K562 (cell line): Measurements from ENCODE around the gene POGLUT2. TPM values are rescaled to one million over a fixed set of nuclear protein-coding genes. Genes with fewer than 3 reads are reported as not detected.

Experiments used
- ATAC-seq: fragments of 200-7000 bp; cut with Tn5 transposase; 3 replicates; pipeline ENCODE4 v1.9.1; 2020; ENCODE audit warnings: moderate library complexity
- BruUV-seq: library from RNA; stranded (reverse); fragments of 400-500 nt; replicated peaks from 2 replicates; lab custom pipeline; 2021; lab: Mats Ljungman, UMichigan
- CTCF ChIA-PET: fragments of 300-600 bp; formaldehyde crosslinking; extraction: SDS; loops from one replicate; lab custom pipeline; 2021; ENCODE audit warnings: low intra/inter-chr PET ratio; lab: Yijun Ruan, JAX
- POLR2A ChIA-PET: fragments of 300-600, 350-650 bp; sonication (Branson Sonifier 250); formaldehyde crosslinking; extraction: SDS; loops from one replicate; lab custom pipeline; 2021; ENCODE audit warnings: antibody characterized with exemption, inconsistent platforms; lab: Yijun Ruan, JAX
- DNase-seq, 4 experiments: peaks; one replicate each; pipeline versions ENCODE4 v3.0.0 to v3.0.0-alpha.2; 2011 to 2018; ENCODE audit warnings: low spot score in 3 of 4, mixed read lengths in 3 of 4; ENCODE audit errors: extremely low read depth in 1 of 4
- FAIRE-seq: peaks from 2 replicates; lab custom pipeline; 2011; peaks lifted over from hg19 to GRCh38; lab: Jason Lieb, UNC
- H2AFZ ChIP-seq: 2 replicates; pipeline ENCODE4 v1.6.0; 2011; ENCODE audit warnings: low read depth, low read length, control low read depth, inconsistent platforms
- H3K27ac ChIP-seq: fragments of 200-600 bp; 3 replicates; pipeline ENCODE4 v1.8.0; 2011; ENCODE audit warnings: low read depth, mild to moderate bottlenecking, control low read depth, inconsistent platforms, low read length, moderate library complexity, mixed read lengths; ENCODE audit errors: extremely low read depth
- H3K27me3 ChIP-seq, 2 experiments: fragments of 300-600 bp in 1 of 2; 2 replicates in 1 of 2; 3 replicates in 1 of 2; pipeline versions ENCODE4 v1.6.0 to v1.8.0; 2011; ENCODE audit warnings: inconsistent platforms in 2 of 2, low read length in 2 of 2, mild to moderate bottlenecking in 1 of 2, mixed read lengths in 1 of 2, moderate library complexity in 1 of 2; ENCODE audit not compliant: control insufficient read depth in 2 of 2, insufficient read depth in 2 of 2
- H3K36me3 ChIP-seq: fragments of 300-600 bp; 3 replicates; pipeline ENCODE4 v1.8.0; 2011; ENCODE audit warnings: mild to moderate bottlenecking, low read length, inconsistent platforms; ENCODE audit not compliant: control insufficient read depth, insufficient read depth
- H3K4me1 ChIP-seq, 2 experiments: fragments of 200-600 bp in 1 of 2; replicated peaks in 1 of 2; 2 replicates in 1 of 2; 3 replicates in 1 of 2; pipeline versions ENCODE4 v1.5.1 to v1.8.0; 2011; ENCODE audit warnings: inconsistent platforms in 2 of 2, low read length in 2 of 2, mild to moderate bottlenecking in 1 of 2, mixed read lengths in 1 of 2, moderate library complexity in 1 of 2; ENCODE audit not compliant: control insufficient read depth in 2 of 2, insufficient read depth in 2 of 2
- H3K4me2 ChIP-seq: 2 replicates; pipeline ENCODE4 v1.6.1; 2011; ENCODE audit warnings: low read length, control low read depth, inconsistent platforms, mixed read lengths; ENCODE audit not compliant: insufficient read depth
- H3K4me3 ChIP-seq: fragments of 200-600 bp; sonication (generic), shearing (Covaris generic); 2 replicates; pipeline ENCODE4 v1.5.1; 2016; ENCODE audit warnings: control low read depth, inconsistent platforms
- H3K79me2 ChIP-seq: fragments of 200-600 bp; 3 replicates; pipeline ENCODE4 v1.8.0; 2011; ENCODE audit warnings: low read length, inconsistent platforms; ENCODE audit not compliant: control insufficient read depth, insufficient read depth
- H3K9ac ChIP-seq, 2 experiments: 2 replicates each; pipeline versions ENCODE4 v1.6.0 to v1.6.1; 2011; ENCODE audit warnings: low read depth in 2 of 2, low read length in 2 of 2, control low read depth in 1 of 2, inconsistent platforms in 1 of 2, mild to moderate bottlenecking in 1 of 2, mixed read lengths in 1 of 2; ENCODE audit not compliant: insufficient read depth in 1 of 2
- H3K9me1 ChIP-seq: one replicate; pipeline ENCODE4 v1.6.0; 2011; ENCODE audit warnings: inconsistent platforms, mild to moderate bottlenecking, low read length, moderate library complexity; ENCODE audit not compliant: control insufficient read depth, insufficient read depth
- H3K9me3 ChIP-seq: replicated peaks from 2 replicates; pipeline ENCODE4 v1.5.1; 2011; ENCODE audit warnings: low read depth, low read length, inconsistent platforms; ENCODE audit not compliant: control insufficient read depth, insufficient read depth
- H4K20me1 ChIP-seq: replicated peaks from 2 replicates; pipeline ENCODE4 v1.6.1; 2011; ENCODE audit warnings: low read length, inconsistent platforms, mixed read lengths; ENCODE audit not compliant: control insufficient read depth, insufficient read depth
- BDP1 ChIP-seq: IDR thresholded peaks from 3 replicates; pipeline ENCODE4 v1.6.1; 2011; ENCODE audit not compliant: insufficient read length, insufficient read depth
- KDM4B ChIP-seq, 2 experiments: fragments of 450-650 bp in 1 of 2; sonication (generic) in 1 of 2; IDR thresholded peaks; 2 replicates each; pipeline ENCODE4 v1.6.1; 2016 to 2017; ENCODE audit warnings: borderline replicate concordance in 2 of 2, antibody characterized with exemption in 1 of 2, low read depth in 1 of 2, mild to moderate bottlenecking in 1 of 2
- MAX ChIP-seq: sonication (generic); formaldehyde crosslinking; IDR thresholded peaks from 2 replicates; pipeline ENCODE4 v1.9.0; 2022; ENCODE audit warnings: mild to moderate bottlenecking, missing genetic modification reagents
- NEUROD1 ChIP-seq: fragments of 150-350 bp; IDR thresholded peaks from 2 replicates; pipeline ENCODE4 v1.6.1; 2014; ENCODE audit warnings: borderline replicate concordance, low read length, low read depth; ENCODE audit not compliant: partially characterized antibody
- NFATC3 ChIP-seq: fragments of 450-650 bp; IDR thresholded peaks from 2 replicates; pipeline ENCODE4 v1.6.1; 2017; ENCODE audit warnings: mild to moderate bottlenecking
- POU5F1 ChIP-seq: fragments of 150-350 bp; IDR thresholded peaks from 2 replicates; pipeline ENCODE4 v1.6.1; 2014; ENCODE audit warnings: borderline replicate concordance, low read length, low read depth, mild to moderate bottlenecking; ENCODE audit not compliant: partially characterized antibody
- SMAD4 ChIP-seq: fragments of 250-450 bp; sonication (Bioruptor Pico); conservative IDR thresholded peaks from 2 replicates; pipeline ENCODE4 v1.8.0; 2021; ENCODE audit warnings: inconsistent platforms, mild to moderate bottlenecking, moderate library complexity
- TCF7 ChIP-seq: sonication (generic); IDR thresholded peaks from 2 replicates; pipeline ENCODE4 v1.6.1; 2016; ENCODE audit warnings: antibody characterized with exemption, borderline replicate concordance
- ZBTB1 ChIP-seq: sonication (generic); formaldehyde crosslinking; IDR thresholded peaks from 2 replicates; pipeline ENCODE4 v1.8.1; 2023; ENCODE audit warnings: missing genetic modification reagents, low read depth, mild to moderate bottlenecking, borderline replicate concordance
- ZC3H4 ChIP-seq: sonication (generic); formaldehyde crosslinking; IDR thresholded peaks from 2 replicates; pipeline ENCODE4 v1.9.0; 2021; ENCODE audit warnings: missing genetic modification reagents, borderline replicate concordance
- WGBS: fragments of 100-300 bp; shearing (Covaris generic); methylation state at CpG from one replicate; pipeline ENCODE4 v1.1.6; 2016; ENCODE audit warnings: low coverage, mixed read lengths; ENCODE audit not compliant: insufficient coverage; ENCODE audit errors: missing lambda C conversion rate; 5-methylcytosine and 5-hydroxymethylcytosine counted together
- in situ Hi-C: fragments of 300-500 bp; cut with MboI; formaldehyde crosslinking; loops from 4 replicates; pipeline ENCODE4 v1.15.0; 2018; ENCODE audit warnings: inconsistent platforms, mixed read lengths
- intact Hi-C: fragments of 100-400 bp; cut with micrococcal nuclease; formaldehyde crosslinking; loops from 2 replicates; pipeline ENCODE4 v1.14.2; 2022
- polyA plus RNA-seq, 8 experiments: library from polyadenylated mRNA; depleted of rRNA in 4 of 8; stranded (reverse) in 5 of 8; unstranded in 3 of 8; fragments of >200 nt; fragmentation: Nextera tagmentation in 2 of 8; fragmentation: Illumina TruSeq in 1 of 8; extraction: Ambion mirVana in 2 of 8; extraction: Trizol in 1 of 8; gene quantifications; 2 replicates each; pipeline versions ENCODE4 v1.2.1 to v1.2.3, GENCODE V29; 2011 to 2014; ENCODE audit warnings: inconsistent platforms in 1 of 8, missing spikeins in 1 of 8
- total RNA-seq, 7 experiments: library from RNA; depleted of rRNA in 6 of 7; stranded (reverse); fragments of >200 nt in 6 of 7; fragmentation: Illumina TruSeq in 2 of 7; extraction: Trizol in 2 of 7; gene quantifications; 2 replicates each; pipeline versions ENCODE4 v1.2.1 to v1.2.3, GENCODE V29; 2011 to 2021; ENCODE audit warnings: low replicate concordance in 1 of 7

The POGLUT2 gene
- total and polyA plus RNA-seq, 9 of the 15 experiments (the other 6 are each of a cell fraction or from before 2014, with no cell fraction given), result 3.8 to 11.8 (median 10.8) TPM

- Histone ChIP-seq H3K9me3 (0 out of 2 replicates have a peak, but pooled peaks cover under 1% of the 10 kb centered on the region), H3K27ac (no peak overlapping the region), H3K36me3 (peaks cover 41% of the 10 kb centered on the region; the same call in 2 of the 3 replicates), H3K4me2 (no peak overlapping the region), H3K4me3 (no peak overlapping the region), H3K4me1 (no peaks in the 10 kb centered on the region), H4K20me1 (no peaks in the 10 kb centered on the region), H2AFZ (no peak overlapping the region), H3K9me1 (peaks cover 3% of the 10 kb centered on the region), H3K9ac (no peak overlapping the region), H3K79me2 (peaks cover 32% of the 10 kb centered on the region), H3K27me3 (no peaks in the 10 kb centered on the region)
- in situ Hi-C loops, result no loop called here
- ATAC-seq, result no peak
- BruUV-seq, result no TSS peak
- no peak for FAIRE-seq
- intact Hi-C loops, result no loop called here
- CTCF ChIA-PET, result no interaction called here
- POLR2A ChIA-PET, result no interaction called here
- WGBS, result 89% methylated on average over 5 of the region's 5 CpGs
- no peak for DNase-seq
- TF ChIP-seq KDM4B (IDR thresholded peaks at IDR 0.05; ENCODE audit: borderline replicate concordance in 2 of 2, low read depth in 1 of 2) (no peak), TCF7 (no peak), ZC3H4 (CRISPR knock-in tag) (no peak), ZBTB1 (CRISPR knock-in tag) (no peak), NEUROD1 (no peak), MAX (no peak), BDP1 (no peak), NFATC3 (no peak), POU5F1 (no peak), SMAD4 (CRISPR knock-in tag) (no peak)
Observed at GRCh38 chr13:102815788-102816187, 17.0 kb upstream of the POGLUT2 start.
